Measurements from ENCODE around the gene SLC22A25.
"Not testable (repeated sequence)": the region's sequence is repeated elsewhere in the genome, so short reads cannot be mapped to it uniquely, and the experiment has no call there.

SLC22A25 gene

DNA sequence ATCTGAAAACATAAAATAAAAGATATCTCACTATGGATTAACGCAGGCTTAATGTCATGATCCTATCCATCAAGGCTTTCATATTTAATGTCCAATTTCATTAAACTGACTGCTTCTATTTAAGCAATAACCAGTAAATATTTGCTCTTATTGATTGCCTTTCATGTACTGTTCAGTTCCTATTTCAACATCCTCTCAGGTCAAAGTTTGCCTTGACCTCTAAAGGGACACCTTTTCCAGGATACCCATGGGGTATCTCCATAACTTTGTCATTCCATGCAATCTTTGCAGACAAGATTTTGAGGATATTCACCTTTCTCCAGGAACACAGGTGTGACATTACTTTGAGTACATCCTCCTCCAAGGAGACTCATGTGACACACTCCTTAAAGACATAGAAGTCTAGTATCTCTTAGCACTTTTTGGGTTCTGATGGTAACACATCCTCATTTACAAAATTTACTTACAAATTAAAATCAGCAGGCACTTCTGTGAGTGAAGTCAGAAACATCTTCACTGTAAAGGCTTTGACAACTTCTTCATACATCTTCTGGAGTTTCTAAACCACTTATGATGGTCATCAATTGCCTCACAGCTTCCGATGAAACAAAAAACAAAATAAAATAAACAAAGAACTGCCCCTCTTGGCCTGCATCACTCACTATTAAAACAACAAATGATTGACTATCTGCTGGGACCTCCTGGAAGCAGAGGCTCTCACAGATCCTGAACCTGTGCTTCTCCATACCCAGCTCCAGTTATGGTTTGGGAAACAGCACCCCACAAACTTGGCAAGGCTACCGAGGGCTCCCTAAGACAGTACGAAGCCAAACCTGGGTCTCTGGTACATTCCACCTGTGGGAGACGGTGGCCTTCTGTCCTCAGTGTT is 7.0 kb upstream of the SLC22A25 start:
- Histone ChIP-seq H3K4me2 (ENCODE audit: low read length) (no peak overlapping the region), H3K27ac (ENCODE audit: low read depth, low read length) (no peak overlapping the region), H4K20me1 (ENCODE audit: control insufficient read depth, insufficient read depth, low read depth, low read length) (no peaks in the 10 kb centered on the region), H3F3A (ENCODE audit: control insufficient read depth, insufficient read depth) (no peaks in the 10 kb centered on the region), H3K79me2 (ENCODE audit: control insufficient read depth, low read length) (no peaks in the 10 kb centered on the region), H3K4me3 (ENCODE audit: low read length) (no peak overlapping the region), H3K36me3 (ENCODE audit: control insufficient read depth, low read length) (no peaks in the 10 kb centered on the region), H3K9me2 (replicated peaks; ENCODE audit: control insufficient read depth, low read length) (no peaks in the 10 kb centered on the region), H3K9me3 (ENCODE audit: control insufficient read depth, insufficient read depth, low read length) (no peaks in the 10 kb centered on the region; the same call in 1 of the 2 replicates), H3K27me3 (ENCODE audit: control insufficient read depth, low read length) (0 out of 2 replicates have a peak, but pooled peaks cover 4% of the 10 kb centered on the region), H3K4me1 (ENCODE audit: control insufficient read depth, low read length) (no peaks in the 10 kb centered on the region)
- TF ChIP-seq, protein P1, sequence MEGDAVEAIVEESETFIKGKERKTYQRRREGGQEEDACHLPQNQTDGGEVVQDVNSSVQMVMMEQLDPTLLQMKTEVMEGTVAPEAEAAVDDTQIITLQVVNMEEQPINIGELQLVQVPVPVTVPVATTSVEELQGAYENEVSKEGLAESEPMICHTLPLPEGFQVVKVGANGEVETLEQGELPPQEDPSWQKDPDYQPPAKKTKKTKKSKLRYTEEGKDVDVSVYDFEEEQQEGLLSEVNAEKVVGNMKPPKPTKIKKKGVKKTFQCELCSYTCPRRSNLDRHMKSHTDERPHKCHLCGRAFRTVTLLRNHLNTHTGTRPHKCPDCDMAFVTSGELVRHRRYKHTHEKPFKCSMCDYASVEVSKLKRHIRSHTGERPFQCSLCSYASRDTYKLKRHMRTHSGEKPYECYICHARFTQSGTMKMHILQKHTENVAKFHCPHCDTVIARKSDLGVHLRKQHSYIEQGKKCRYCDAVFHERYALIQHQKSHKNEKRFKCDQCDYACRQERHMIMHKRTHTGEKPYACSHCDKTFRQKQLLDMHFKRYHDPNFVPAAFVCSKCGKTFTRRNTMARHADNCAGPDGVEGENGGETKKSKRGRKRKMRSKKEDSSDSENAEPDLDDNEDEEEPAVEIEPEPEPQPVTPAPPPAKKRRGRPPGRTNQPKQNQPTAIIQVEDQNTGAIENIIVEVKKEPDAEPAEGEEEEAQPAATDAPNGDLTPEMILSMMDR (IDR thresholded peaks at IDR 0.05; ENCODE audit: low read depth, low read length, poor library complexity, severe bottlenecking): no peak
- TF ChIP-seq EZH2phosphoT487 (IDR thresholded peaks at IDR 0.05; ENCODE audit: borderline replicate concordance, low read length): no peak

DNA sequence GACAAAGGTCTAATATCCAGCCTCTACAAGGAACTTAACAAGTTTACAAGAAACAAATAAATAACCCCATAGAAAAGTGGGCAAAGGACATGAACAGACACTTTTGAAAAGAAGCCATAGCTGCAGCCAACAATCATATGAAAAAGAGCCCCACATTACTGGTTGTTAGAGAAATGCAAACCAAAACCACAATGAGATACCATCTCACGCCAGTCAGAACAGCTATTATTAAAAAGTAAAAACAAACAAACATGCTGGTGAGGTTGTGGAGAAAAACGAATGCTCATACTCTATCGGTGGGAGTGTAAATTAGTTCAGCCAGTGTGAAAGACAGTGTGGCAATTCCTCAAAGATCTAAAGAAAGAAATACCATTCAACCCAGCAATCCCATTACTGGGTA is 5.6 kb upstream of the SLC22A25 start:
- Histone ChIP-seq H4K20me1 (ENCODE audit: control insufficient read depth, insufficient read depth, low read depth, low read length) (no peaks in the 10 kb centered on the region), H3K9me3 (ENCODE audit: control insufficient read depth, insufficient read depth, low read length) (no peaks in the 10 kb centered on the region; the same call in 1 of the 2 replicates), H3K36me3 (ENCODE audit: control insufficient read depth, low read length) (no peaks in the 10 kb centered on the region), H3K79me2 (ENCODE audit: control insufficient read depth, low read length) (no peaks in the 10 kb centered on the region), H3K27ac (ENCODE audit: low read depth, low read length) (no peak overlapping the region), H3K4me3 (ENCODE audit: low read length) (no peak overlapping the region), H3K4me2 (ENCODE audit: low read length) (no peak overlapping the region), H3K9me2 (replicated peaks; ENCODE audit: control insufficient read depth, low read length) (no peaks in the 10 kb centered on the region), H3F3A (ENCODE audit: control insufficient read depth, insufficient read depth) (no peaks in the 10 kb centered on the region), H3K27me3 (ENCODE audit: control insufficient read depth, low read length) (0 out of 2 replicates have a peak, but pooled peaks cover 4% of the 10 kb centered on the region), H3K4me1 (ENCODE audit: control insufficient read depth, low read length) (no peaks in the 10 kb centered on the region)
- TF ChIP-seq, protein P1 (IDR thresholded peaks at IDR 0.05; ENCODE audit: low read depth, low read length, poor library complexity, severe bottlenecking): no peak
- no peak for TF ChIP-seq EZH2phosphoT487 (IDR thresholded peaks at IDR 0.05; ENCODE audit: borderline replicate concordance, low read length)

DNA sequence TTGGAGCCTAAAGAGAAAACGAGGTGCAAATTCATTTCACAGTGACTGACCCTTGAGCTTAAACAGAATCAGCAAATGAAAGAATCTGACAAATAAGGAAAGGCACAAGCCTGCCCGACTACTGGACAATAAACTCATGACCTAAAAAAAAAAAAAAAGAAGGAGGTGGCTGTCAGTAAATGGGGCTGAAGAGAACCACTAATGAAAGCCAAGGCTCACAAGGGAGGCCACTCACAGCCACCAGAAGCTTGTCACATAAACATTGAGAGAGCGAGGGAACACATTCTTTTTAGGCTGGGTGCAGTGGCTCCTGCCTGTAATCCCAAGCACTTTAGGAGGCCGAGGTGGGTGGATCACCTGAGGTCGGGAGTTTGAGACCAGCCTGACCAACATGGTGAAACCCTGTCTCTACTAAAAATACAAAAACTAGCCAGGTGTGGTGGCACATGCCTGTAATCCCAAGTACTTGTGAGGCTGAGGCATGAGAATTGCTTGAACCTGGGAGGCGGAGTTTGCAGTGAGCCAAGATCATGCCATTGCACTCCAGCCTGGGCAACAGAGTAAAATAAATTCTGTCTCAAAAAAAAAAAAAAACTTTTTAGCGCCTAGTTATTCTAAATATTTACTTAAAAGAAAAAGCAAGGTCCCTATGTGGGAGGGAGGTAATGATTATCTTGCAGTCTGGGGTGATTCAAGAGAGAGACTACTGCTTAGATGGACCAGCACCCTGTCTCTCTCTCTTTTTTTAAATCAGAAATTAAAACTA is 4.0 kb upstream of the SLC22A25 start:
- H3K27ac ChIP-seq (ENCODE audit: low read depth, low read length); H3K36me3 ChIP-seq (ENCODE audit: control insufficient read depth, low read length); H3K9me2 ChIP-seq (replicated peaks; ENCODE audit: control insufficient read depth, low read length); H3K4me1 ChIP-seq (ENCODE audit: control insufficient read depth, low read length); H3K79me2 ChIP-seq (ENCODE audit: control insufficient read depth, low read length); H3F3A ChIP-seq (ENCODE audit: control insufficient read depth, insufficient read depth); H3K4me3 ChIP-seq (ENCODE audit: low read length); H4K20me1 ChIP-seq (ENCODE audit: control insufficient read depth, insufficient read depth, low read depth, low read length); H3K4me2 ChIP-seq (ENCODE audit: low read length); H3K9me3 ChIP-seq (ENCODE audit: control insufficient read depth, insufficient read depth, low read length); H3K27me3 ChIP-seq (ENCODE audit: control insufficient read depth, low read length): not testable (repeated sequence)

Measured in DOHH2 (cell line).